ENCODE measurements around the gene SDHAF4. TPM values are rescaled to one million over a fixed set of nuclear protein-coding genes. Genes with fewer than 3 reads are reported as not detected.

The SDHAF4 gene
- total RNA-seq, 5 donors from 2014 or later (not counting 1 experiment from before 2014, with no cell fraction given), result 4.0 to 13.4 (median 8.3) TPM

DNA sequence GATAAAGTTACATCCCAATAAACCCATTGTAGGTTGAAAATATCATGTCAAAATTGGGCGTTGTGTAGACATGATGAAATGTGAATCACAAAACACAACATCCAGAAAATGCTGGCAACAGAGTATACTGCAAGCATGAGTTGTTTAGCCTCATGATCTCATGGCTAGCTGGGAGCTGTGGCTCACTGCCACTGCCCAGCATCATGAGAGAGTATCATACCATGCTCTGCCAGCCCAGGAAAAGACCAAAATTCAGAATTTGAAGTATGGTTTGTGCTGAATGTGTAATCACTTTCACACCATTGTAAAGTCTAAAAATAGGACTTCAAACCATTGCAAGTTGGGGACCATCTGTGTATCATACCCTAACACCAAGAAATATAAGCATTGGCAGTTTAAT is 55.7 kb downstream of the SDHAF4 start:
- Mint-ChIP-seq H3K36me3 (no peaks in the 10 kb centered on the region), H3K27me3 (no peaks in the 10 kb centered on the region), H3K27ac (no peak overlapping the region), H3K4me3 (no peak overlapping the region), H3K4me1 (no peaks in the 10 kb centered on the region), H3K9me3 (peaks cover 0 to 3% (median 0%) of the 10 kb centered on the region in 3 donors)
- Histone ChIP-seq H3K9me3 (no peaks in the 10 kb centered on the region), H3K4me1 (ENCODE audit: control insufficient read depth in 1 of 2, extremely low read depth in 1 of 2, insufficient read depth in 2 of 2, low read length in 2 of 2) (no peaks in the 10 kb centered on the region), H3K4me3 (ENCODE audit: control insufficient read depth in 1 of 2, extremely low read depth in 1 of 2, low read length in 1 of 2) (no peak overlapping the region), H3K27ac (ENCODE audit: low read length) (no peak overlapping the region), H3K27me3 (replicated peaks in 1 of 2; ENCODE audit: control insufficient read depth in 2 of 2, extremely low read depth in 1 of 2, insufficient read depth in 2 of 2, low read length in 1 of 2) (peaks cover 0 to 4% of the 10 kb centered on the region in 2 experiments), H3K36me3 (ENCODE audit: control insufficient read depth in 2 of 2, extremely low read depth in 1 of 2, insufficient read depth in 1 of 2, low read length in 1 of 2) (no peaks in the 10 kb centered on the region)
- POLR2A ChIA-PET, result no interaction called here
- no CpG with 5 or more reads among the region's 1 CpG for WGBS (ENCODE audit: insufficient coverage)
- ATAC-seq (replicated peaks in 1 of 4) (no peak), DNase-seq (no peak)
- CTCF ChIA-PET, result no interaction called here

- no peaks in the 10 kb centered on the region for H3K4me1 Mint-ChIP-seq
- H3K27me3 ChIP-seq (replicated peaks in 1 of 2; ENCODE audit: control insufficient read depth in 2 of 2, extremely low read depth in 1 of 2, insufficient read depth in 2 of 2, low read length in 1 of 2), result peaks cover 0 to 4% of the 10 kb centered on the region in 2 experiments
- no peaks in the 10 kb centered on the region for H3K4me1 ChIP-seq (ENCODE audit: control insufficient read depth in 1 of 2, extremely low read depth in 1 of 2, insufficient read depth in 2 of 2, low read length in 2 of 2)
- DNase-seq (no peak), ATAC-seq (replicated peaks in 1 of 4) (no peak)
- ChIA-PET CTCF (no interaction called here), POLR2A (no interaction called here)
- no peaks in the 10 kb centered on the region for H3K36me3 Mint-ChIP-seq
- H3K4me3 Mint-ChIP-seq, result no peak overlapping the region
- H3K27me3 Mint-ChIP-seq, result no peaks in the 10 kb centered on the region
- H3K27ac ChIP-seq (ENCODE audit: low read length), result no peak overlapping the region
- no peaks in the 10 kb centered on the region for H3K9me3 ChIP-seq
- H3K9me3 Mint-ChIP-seq, result peaks cover 0 to 3% (median 0%) of the 10 kb centered on the region in 3 donors
- H3K4me3 ChIP-seq (ENCODE audit: control insufficient read depth in 1 of 2, extremely low read depth in 1 of 2, low read length in 1 of 2), result no peak overlapping the region
- H3K36me3 ChIP-seq (ENCODE audit: control insufficient read depth in 2 of 2, extremely low read depth in 1 of 2, insufficient read depth in 1 of 2, low read length in 1 of 2), result no peaks in the 10 kb centered on the region
- H3K27ac Mint-ChIP-seq, result no peak overlapping the region
Observed at GRCh38 chr6:70625436-70625835, 58.7 kb downstream of the SDHAF4 start.

DNA sequence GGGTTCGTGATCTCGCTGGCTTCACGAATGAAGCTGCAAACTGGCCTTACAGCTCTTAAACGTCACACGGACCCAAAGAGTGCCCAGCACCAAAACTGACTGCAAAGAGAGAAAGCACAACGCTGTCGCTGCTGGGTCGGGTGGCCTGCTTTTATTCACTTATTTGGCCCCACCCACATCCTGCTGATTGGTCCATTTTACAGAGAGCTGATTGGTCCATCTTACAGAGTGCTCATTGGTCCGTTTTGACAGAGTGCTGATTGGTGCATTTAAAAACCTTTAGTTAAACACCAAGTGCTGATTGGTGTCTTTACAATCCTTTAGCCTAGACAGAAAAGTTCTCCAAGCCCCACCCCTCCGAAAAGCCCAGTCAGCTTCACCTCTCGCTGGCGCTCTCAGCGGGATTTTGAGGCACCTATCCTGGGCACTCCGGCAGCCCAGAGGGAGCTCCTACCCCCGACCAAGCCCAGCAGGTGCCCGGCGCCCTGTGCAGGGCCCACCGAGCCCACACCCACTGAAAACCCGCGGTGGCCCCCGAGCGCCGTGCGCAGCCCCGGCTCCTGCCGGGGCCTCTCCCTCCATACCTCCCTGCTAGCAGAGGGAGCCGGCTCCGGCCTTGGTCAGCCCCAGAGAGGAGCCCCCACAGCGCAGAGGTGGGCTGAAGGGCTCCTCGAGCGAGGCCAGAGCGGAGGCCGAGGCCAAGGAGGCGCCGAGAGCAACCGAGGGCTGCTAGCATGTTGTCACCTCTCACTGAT is 60.9 kb downstream of the SDHAF4 start:
- H3K36me3 ChIP-seq (ENCODE audit: control insufficient read depth in 2 of 2, extremely low read depth in 1 of 2, insufficient read depth in 1 of 2, low read length in 1 of 2), result no peaks in the 10 kb centered on the region
- Mint-ChIP-seq H3K27ac (no peak overlapping the region), H3K27me3 (no peaks in the 10 kb centered on the region), H3K36me3 (no peaks in the 10 kb centered on the region), H3K4me3 (no peak overlapping the region), H3K9me3 (peaks cover 0 to 3% (median 0%) of the 10 kb centered on the region in 3 donors), H3K4me1 (no peaks in the 10 kb centered on the region)
- peaks cover 0 to 4% of the 10 kb centered on the region in 2 experiments for H3K27me3 ChIP-seq (replicated peaks in 1 of 2; ENCODE audit: control insufficient read depth in 2 of 2, extremely low read depth in 1 of 2, insufficient read depth in 2 of 2, low read length in 1 of 2)
- H3K9me3 ChIP-seq, result no peaks in the 10 kb centered on the region
- WGBS (ENCODE audit: insufficient coverage), result 96% methylated on average over 18 of the region's 36 CpGs
- no peak overlapping the region for H3K27ac ChIP-seq (ENCODE audit: low read length)
- ATAC-seq (replicated peaks in 1 of 4) (no peak), DNase-seq (no peak)
- no peak overlapping the region for H3K4me3 ChIP-seq (ENCODE audit: control insufficient read depth in 1 of 2, extremely low read depth in 1 of 2, low read length in 1 of 2)
- POLR2A ChIA-PET, result no interaction called here
- no peaks in the 10 kb centered on the region for H3K4me1 ChIP-seq (ENCODE audit: control insufficient read depth in 1 of 2, extremely low read depth in 1 of 2, insufficient read depth in 2 of 2, low read length in 2 of 2)
- CTCF ChIA-PET, result no interaction called here

GRCh38 chr6:70629929-70630328 is 63.2 kb downstream of the SDHAF4 start:
- ChIA-PET POLR2A (no interaction called here), CTCF (no interaction called here)
- Mint-ChIP-seq H3K36me3 (no peaks in the 10 kb centered on the region), H3K4me1 (no peaks in the 10 kb centered on the region), H3K4me3 (no peak overlapping the region), H3K9me3 (no peaks in the 10 kb centered on the region), H3K27me3 (no peaks in the 10 kb centered on the region), H3K27ac (no peak overlapping the region)
- no peak for ATAC-seq (replicated peaks in 1 of 4)
- Histone ChIP-seq H3K4me1 (ENCODE audit: control insufficient read depth in 1 of 2, extremely low read depth in 1 of 2, insufficient read depth in 2 of 2, low read length in 2 of 2) (no peaks in the 10 kb centered on the region), H3K27ac (ENCODE audit: low read length) (no peak overlapping the region), H3K27me3 (replicated peaks in 1 of 2; ENCODE audit: control insufficient read depth in 2 of 2, extremely low read depth in 1 of 2, insufficient read depth in 2 of 2, low read length in 1 of 2) (peaks cover 0 to 4% of the 10 kb centered on the region in 2 experiments), H3K4me3 (ENCODE audit: control insufficient read depth in 1 of 2, extremely low read depth in 1 of 2, low read length in 1 of 2) (no peak overlapping the region), H3K9me3 (no peaks in the 10 kb centered on the region), H3K36me3 (ENCODE audit: control insufficient read depth in 2 of 2, extremely low read depth in 1 of 2, insufficient read depth in 1 of 2, low read length in 1 of 2) (no peaks in the 10 kb centered on the region)
- WGBS (ENCODE audit: insufficient coverage), result 100% methylated on average over 1 of the region's 1 CpG
- no peak for DNase-seq

DNA sequence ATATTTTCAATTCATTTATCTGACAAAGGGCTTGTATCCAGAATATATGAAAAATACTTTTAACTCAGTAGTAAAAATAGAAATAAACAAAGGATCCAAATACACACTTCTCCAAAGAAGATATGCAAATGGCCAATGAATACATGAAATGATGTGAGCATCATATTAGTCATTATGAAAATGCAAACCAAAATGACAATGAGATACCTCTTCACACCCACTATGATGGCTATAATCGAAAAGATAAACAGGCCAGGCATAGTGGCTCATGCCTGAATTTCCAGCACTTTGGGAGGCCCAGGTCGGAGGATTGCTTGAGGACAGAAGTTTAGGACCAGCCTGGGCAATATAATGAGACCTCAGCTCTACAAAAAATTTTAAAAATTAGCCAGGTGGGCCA is 67.1 kb downstream of the SDHAF4 start:
- Mint-ChIP-seq H3K27me3 (no peaks in the 10 kb centered on the region), H3K36me3 (no peaks in the 10 kb centered on the region), H3K4me3 (no peak overlapping the region), H3K4me1 (no peaks in the 10 kb centered on the region), H3K27ac (no peak overlapping the region), H3K9me3 (no peaks in the 10 kb centered on the region)
- no peaks in the 10 kb centered on the region for H3K4me1 ChIP-seq (ENCODE audit: control insufficient read depth in 1 of 2, extremely low read depth in 1 of 2, insufficient read depth in 2 of 2, low read length in 2 of 2)
- no peaks in the 10 kb centered on the region for H3K9me3 ChIP-seq
- H3K4me3 ChIP-seq (ENCODE audit: control insufficient read depth in 1 of 2, extremely low read depth in 1 of 2, low read length in 1 of 2), result no peak overlapping the region
- POLR2A ChIA-PET, result interaction anchor here in 1 of 2 donors (0.6 kb wide), 1 partner anchor 10 kb away, joined by 3 read pairs; no protein-coding TSS in a partner anchor
- ATAC-seq (replicated peaks in 1 of 4) (no peak), DNase-seq (no peak)
- H3K36me3 ChIP-seq (ENCODE audit: control insufficient read depth in 2 of 2, extremely low read depth in 1 of 2, insufficient read depth in 1 of 2, low read length in 1 of 2), result no peaks in the 10 kb centered on the region
- no peaks in the 10 kb centered on the region for H3K27me3 ChIP-seq (replicated peaks in 1 of 2; ENCODE audit: control insufficient read depth in 2 of 2, extremely low read depth in 1 of 2, insufficient read depth in 2 of 2, low read length in 1 of 2)
- CTCF ChIA-PET, result interaction anchor here in 1 of 2 donors (0.6 kb wide), 1 partner anchor 102 kb away, joined by 3 read pairs; no protein-coding TSS in a partner anchor
- H3K27ac ChIP-seq (ENCODE audit: low read length), result no peak overlapping the region
- 0% methylated on average over 1 of the region's 2 CpGs for WGBS (ENCODE audit: insufficient coverage)

- ATAC-seq (replicated peaks in 1 of 4) (no peak), DNase-seq (no peak)
- Histone ChIP-seq H3K36me3 (ENCODE audit: control insufficient read depth in 2 of 2, extremely low read depth in 1 of 2, insufficient read depth in 1 of 2, low read length in 1 of 2) (no peaks in the 10 kb centered on the region), H3K9me3 (no peaks in the 10 kb centered on the region), H3K4me1 (ENCODE audit: control insufficient read depth in 1 of 2, extremely low read depth in 1 of 2, insufficient read depth in 2 of 2, low read length in 2 of 2) (no peaks in the 10 kb centered on the region), H3K27me3 (replicated peaks in 1 of 2; ENCODE audit: control insufficient read depth in 2 of 2, extremely low read depth in 1 of 2, insufficient read depth in 2 of 2, low read length in 1 of 2) (no peaks in the 10 kb centered on the region), H3K4me3 (ENCODE audit: control insufficient read depth in 1 of 2, extremely low read depth in 1 of 2, low read length in 1 of 2) (no peak overlapping the region), H3K27ac (ENCODE audit: low read length) (no peak overlapping the region)
- ChIA-PET POLR2A (no interaction called here), CTCF (interaction anchor here in 1 of 2 donors (0.6 kb wide), 1 partner anchor 236 kb away, joined by 8 read pairs; no protein-coding TSS in a partner anchor)
- Mint-ChIP-seq H3K36me3 (no peaks in the 10 kb centered on the region), H3K4me1 (peaks cover 0 to 2% (median 0%) of the 10 kb centered on the region in 3 donors), H3K4me3 (no peak overlapping the region), H3K27ac (no peak overlapping the region), H3K27me3 (no peaks in the 10 kb centered on the region), H3K9me3 (no peaks in the 10 kb centered on the region)
- 43% methylated on average over 1 of the region's 8 CpGs for WGBS (ENCODE audit: insufficient coverage)
Observed at GRCh38 chr6:70636596-70636995, 69.9 kb downstream of the SDHAF4 start.

Data from T-cell (primary cell).